Ovary (tissue), 3 donors: Measurements from ENCODE around the gene RNF212.

Experiments
- EP300 ChIP-seq: sonication (generic); formaldehyde crosslinking; IDR thresholded peaks from one replicate; pipeline ENCODE4 v1.6.1; 2017; ENCODE audit warnings: antibody characterized with exemption
- POLR2A ChIP-seq: fragments of 450-650 bp; IDR thresholded peaks from one replicate; pipeline ENCODE4 v1.6.1; 2017; ENCODE audit warnings: antibody characterized with exemption, mild to moderate bottlenecking, moderate library complexity
- TF ChIP-seq, protein P1 (sequence below), 3 donors: fragments of 450-650 bp in 2 of 3; fragments of 200-600 bp in 1 of 3; IDR thresholded peaks; one replicate each; pipeline versions ENCODE4 v1.5.1 to v1.8.0; 2016 to 2022; ENCODE audit warnings: antibody characterized with exemption in 3 of 3, mild to moderate bottlenecking in 1 of 3
- donor health status: DM: no; HTN: no; CAD: no.

DNA sequence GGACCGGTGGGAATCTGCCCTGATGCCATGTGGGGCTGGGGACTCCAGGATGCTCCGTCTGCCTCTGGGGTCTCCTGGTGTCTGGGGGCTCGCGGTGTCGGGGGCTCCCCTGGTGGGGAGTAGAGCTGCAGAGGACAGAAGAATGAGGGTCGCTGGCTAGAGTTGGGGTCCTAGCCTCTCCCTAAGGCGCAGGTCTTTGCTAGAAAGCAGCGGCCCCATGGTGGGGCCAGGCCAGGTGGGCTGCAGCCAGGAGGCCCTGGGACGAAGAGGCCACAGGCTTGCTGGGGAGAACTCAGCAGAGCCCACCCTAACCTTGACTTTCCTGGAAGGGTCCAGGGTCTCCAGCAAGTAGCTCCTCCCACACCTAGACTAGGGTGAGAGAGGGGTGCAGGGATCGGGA is 80.5 kb downstream of the RNF212 start:
- TF ChIP-seq, protein P1, sequence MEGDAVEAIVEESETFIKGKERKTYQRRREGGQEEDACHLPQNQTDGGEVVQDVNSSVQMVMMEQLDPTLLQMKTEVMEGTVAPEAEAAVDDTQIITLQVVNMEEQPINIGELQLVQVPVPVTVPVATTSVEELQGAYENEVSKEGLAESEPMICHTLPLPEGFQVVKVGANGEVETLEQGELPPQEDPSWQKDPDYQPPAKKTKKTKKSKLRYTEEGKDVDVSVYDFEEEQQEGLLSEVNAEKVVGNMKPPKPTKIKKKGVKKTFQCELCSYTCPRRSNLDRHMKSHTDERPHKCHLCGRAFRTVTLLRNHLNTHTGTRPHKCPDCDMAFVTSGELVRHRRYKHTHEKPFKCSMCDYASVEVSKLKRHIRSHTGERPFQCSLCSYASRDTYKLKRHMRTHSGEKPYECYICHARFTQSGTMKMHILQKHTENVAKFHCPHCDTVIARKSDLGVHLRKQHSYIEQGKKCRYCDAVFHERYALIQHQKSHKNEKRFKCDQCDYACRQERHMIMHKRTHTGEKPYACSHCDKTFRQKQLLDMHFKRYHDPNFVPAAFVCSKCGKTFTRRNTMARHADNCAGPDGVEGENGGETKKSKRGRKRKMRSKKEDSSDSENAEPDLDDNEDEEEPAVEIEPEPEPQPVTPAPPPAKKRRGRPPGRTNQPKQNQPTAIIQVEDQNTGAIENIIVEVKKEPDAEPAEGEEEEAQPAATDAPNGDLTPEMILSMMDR (IDR thresholded peaks at IDR 0.05): no peak
- TF ChIP-seq POLR2A (no peak), EP300 (no peak)
